Dedifferentiated amniotic fluid mesenchymal stem cell (primary cell): Measurements from ENCODE around the gene RETREG2.
"Not testable (repeated sequence)": the region's sequence is repeated elsewhere in the genome, so short reads cannot be mapped to it uniquely, and the experiment has no call there.

Experiments
- DNase-seq: peaks from one replicate; pipeline ENCODE4 v3.0.0-alpha.2; 2016; ENCODE audit errors: extremely low spot score

Gene RETREG2

DNA sequence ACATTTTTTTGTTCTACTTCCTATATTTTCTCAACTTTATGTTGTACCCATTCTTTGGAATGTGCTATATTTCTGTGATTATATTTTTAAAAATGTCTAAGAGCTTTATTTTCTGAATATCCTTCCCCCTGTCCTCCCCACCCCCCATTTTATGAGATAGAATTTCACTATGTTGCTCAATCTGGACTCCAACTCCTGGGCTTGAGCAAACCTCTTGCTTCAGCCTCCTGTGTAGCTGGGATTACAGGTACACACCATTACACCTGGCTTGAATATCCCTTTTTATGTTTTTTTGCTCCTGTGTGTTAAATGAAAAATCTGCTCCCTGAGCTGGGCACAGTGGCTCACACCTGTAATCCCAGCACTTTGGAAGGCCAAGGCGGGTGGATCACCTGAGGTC lies 19.3 kb downstream of the RETREG2 start:
- no peak for DNase-seq

DNA sequence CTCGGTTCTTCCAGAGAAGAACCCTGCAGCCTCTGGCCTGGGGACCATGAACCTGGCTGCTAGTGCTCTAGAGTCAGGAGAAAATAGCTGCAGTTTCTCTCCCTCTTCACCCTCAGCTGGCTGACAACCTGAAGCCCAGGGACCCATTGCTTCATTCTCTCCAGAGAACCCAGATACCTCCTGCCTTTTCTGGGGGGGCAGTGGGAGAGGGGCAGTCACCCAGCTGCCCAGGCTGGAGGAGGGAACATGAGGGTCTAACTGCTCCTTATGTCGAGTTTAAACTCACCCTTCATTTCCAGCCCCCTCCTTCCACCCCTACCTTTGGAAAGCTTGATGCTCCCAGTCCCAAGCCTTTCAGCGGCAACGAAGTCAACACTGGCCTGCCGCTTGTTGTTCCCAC lies 20.9 kb downstream of the RETREG2 start:
- no peak for DNase-seq

DNA sequence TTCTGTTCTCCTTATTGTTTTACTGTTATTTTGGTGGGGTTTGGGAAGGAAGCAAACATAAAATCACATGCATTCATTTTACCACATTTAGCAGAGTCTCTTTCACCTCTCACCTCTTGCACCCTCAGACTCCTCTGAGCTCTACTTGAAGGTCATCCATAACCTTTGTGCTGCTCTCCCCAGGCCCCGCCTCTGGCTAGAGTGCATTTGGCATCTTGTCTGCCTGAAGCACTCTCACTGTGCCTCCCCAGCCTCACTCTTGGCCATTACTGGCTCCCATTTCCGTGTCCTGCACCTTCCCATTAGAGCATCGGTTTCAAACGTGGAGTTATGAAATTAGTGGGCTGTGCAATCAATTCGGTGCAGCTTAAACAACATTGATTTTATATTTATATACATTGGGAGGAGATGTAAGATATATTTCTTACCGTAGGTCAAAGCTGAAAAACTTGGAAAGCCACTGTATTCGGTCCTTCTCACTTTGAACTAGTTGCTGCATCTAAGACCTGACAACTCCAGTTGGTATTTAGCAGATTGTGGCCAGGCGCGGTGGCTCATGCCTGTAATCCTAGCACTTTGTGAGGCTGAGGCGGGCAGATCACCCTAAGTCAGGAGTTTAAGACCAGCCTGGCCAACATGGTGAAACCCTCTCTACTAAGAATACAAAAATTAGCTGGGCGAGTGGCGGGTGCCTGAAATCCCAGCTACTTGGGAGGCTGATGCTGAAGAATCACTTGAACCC lies 21.6 kb downstream of the RETREG2 start:
- no peak for DNase-seq

DNA sequence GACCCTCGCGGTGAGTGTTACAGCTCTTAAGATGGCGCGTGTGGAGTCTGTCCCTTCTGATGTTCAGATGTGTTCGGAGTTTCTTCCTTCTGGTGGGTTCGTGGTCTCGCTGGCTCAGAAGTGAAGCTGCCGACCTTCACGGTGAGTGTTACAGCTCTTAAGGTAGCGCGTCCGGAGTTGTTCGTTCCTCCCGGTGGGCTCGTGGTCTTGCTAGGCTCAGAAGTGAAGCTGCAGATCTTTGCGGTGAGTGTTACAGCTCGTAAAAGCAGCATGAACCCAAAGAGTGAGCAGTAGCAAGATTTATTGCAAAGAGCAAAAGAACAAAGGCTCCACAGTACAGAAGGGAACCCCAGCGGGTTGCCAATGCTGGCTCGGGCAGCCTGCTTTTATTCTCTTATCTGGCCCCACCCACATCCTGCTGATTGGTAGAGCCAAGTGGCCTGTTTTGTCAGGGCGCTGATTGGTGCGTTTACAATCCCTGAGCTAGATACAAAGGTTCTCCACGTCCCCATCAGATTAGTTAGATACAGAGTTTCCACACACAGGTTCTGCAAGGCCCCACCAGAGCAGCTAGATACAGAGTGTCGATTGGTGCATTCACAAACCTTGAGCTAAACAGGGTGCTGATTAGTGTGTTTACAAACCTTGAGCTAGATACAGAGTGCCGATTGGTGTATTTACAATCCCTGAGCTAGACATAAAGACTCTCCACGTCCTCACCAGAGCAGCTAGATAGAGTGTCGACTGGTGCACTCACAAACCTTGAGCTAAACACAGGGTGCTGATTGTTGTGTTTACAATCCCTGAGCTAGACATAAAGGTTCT lies 22.6 kb downstream of the RETREG2 start:
- not testable (repeated sequence) for DNase-seq

DNA sequence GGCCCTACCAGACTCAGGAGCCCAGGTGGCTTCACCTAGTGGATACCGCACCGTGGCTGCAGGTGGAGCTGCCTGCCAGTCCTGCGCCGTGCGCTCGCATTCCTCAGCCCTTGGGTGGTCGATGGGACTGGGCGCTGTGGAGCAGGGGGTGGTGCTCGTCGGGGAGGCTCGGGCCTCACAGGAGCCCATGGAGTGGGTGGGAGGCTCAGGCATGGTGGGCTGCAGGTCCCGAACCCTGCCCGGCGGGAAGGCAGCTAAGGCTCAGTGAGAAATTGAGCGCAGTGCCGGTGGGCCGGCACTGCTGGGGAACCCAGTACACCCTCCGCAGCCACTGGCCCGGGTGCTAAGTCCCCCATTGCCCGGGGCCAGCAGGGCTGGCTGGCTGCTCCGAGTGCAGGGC lies 23.3 kb downstream of the RETREG2 start:
- DNase-seq: not testable (repeated sequence)

DNA sequence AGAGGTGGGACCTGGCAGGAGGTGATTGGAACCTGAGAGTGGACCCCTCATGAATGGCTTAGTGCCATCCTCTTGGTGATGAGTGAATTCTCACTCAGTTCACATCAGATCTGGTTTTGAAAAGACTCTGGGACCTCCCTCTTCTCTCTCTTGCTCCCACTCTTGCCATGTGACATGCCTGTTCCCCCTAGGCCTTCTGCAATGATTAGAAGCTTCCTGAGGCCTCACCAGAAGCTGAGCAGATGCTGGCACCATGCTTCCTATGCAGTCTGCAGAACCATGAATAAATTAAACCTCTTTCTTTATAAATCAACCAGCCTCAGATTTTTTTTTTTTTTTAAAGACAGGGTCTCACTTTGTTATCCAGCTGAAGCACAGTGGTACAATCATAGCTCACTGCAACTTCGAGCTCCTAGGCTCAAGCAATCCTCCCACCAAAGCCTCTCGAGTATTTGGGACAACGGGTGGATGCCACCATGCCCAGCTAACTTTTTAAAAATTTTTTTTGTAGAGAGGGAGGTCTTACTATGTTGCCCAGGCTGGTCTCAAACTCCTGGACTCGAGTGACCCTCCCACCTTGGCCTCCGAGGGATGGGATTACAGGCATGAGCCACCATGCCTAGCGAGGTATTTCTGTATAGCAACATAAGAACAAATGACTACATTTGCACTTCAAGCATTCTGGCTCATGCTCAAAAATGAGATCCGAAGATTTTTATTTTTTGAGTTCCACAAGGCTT lies 26.5 kb downstream of the RETREG2 start:
- DNase-seq: no peak

DNA sequence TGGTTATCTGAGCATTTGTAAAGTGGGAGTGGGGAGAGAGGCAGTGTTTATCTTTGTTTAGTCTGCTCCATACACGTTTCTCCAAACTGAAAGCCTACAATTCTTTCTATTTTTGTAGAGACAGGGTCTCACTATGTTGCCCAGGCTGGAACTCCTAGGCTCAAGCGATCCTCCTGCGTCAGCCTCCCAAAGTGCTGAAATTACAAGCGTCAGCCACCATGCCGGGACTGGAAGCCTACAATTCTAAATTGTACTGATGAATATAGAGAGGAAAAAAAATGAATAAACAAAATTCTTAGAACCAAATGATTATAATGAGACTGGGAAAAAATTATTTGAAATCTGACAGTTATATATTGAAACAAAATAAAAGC lies 27.1 kb downstream of the RETREG2 start:
- DNase-seq: no peak

DNA sequence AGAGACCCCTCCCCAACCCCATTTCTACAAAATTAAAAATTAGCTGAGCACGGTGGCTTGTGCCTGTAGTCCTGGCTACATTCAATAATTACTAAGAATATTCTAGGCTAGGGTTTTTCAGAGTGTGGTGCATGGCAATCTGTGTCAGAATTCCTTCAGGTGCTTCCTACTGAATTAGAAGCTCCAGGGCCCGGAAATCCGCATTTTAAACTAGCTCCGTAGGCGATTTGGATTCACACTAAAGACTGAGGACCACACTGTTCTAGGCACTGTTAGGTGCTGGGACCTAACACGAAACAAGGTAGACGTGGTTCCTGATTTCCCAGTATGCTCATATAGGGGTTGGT lies 27.9 kb downstream of the RETREG2 start:
- DNase-seq: no peak

DNA sequence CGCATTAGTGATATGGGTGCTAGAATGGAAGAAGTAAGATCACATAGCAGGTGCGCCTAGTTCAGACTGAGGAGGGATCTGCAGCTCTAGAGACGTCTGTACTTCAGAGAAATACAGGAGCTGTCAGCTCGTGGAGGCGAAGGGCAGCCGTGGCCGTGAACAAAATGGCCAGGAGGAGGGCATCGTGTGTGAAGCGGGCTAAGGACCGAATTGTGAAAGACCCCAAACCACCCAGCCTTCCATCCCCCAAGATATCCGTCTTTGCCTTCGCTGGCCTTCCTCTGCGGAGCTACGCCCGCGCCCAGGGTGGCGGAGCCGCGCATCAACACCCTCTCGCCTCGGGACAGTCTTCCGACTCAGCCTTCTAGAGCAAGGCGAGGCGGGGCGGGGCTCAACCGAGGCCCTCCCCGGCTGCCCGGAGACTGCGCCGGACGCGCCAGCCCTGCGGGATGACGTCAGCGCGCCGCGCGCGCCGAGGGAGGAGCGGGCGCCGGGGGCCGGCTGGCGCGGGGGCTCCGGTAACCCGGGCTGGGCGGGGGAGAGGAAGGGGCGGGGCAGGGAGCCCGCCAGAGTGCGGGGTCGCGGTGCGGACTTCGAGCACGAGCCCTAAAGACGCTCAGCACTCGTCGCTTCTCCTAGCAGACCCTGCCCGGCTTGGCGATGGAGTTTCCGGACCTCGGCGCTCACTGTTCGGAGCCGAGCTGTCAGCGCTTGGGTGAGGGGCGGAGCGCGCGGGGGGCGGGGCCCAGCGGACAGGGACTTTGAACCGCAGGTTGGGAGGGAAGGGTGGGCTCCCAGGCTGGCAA lies 28.5 kb downstream of the RETREG2 start, which contains the start of gene ZFAND2B:
ZFAND2B (plus strand) TSS at position 455 of the 806 bp plus-strand sequence; CDS start at position 661, 206 bp downstream.
- DNase-seq: peak; percentile 86

DNA sequence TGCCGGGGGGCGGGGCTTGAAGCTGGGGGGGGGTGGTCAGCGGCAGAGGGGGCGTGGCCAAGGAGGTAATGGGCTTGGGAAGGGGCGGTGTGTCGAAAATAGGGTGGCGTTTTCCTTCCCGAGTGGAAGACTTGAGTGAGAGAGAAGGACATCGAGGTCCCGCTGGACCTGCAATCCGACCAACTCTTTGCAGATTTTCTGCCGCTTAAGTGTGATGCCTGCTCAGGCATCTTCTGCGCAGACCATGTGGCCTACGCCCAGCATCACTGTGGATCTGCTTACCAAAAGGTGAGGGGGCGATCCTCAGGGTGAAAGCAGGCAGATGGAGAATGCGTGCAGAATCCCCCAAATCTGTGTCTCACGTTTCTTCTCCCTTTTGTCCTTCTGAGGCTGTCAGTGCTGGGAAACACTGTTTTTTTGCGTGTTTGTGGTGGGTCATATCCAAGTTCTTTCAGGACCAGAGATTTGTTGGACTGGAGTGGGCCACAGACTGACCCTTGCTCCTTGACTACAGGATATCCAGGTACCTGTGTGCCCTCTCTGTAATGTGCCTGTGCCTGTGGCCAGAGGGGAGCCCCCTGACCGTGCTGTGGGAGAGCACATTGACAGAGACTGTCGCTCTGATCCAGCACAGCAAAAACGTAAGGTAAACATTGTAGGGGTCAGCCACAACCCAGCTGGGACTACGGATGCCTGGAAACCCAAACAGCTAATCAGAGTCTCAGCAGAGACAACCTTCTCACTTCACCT lies 29.2 kb downstream of the RETREG2 start:
- peak; percentile 53 for DNase-seq

DNA sequence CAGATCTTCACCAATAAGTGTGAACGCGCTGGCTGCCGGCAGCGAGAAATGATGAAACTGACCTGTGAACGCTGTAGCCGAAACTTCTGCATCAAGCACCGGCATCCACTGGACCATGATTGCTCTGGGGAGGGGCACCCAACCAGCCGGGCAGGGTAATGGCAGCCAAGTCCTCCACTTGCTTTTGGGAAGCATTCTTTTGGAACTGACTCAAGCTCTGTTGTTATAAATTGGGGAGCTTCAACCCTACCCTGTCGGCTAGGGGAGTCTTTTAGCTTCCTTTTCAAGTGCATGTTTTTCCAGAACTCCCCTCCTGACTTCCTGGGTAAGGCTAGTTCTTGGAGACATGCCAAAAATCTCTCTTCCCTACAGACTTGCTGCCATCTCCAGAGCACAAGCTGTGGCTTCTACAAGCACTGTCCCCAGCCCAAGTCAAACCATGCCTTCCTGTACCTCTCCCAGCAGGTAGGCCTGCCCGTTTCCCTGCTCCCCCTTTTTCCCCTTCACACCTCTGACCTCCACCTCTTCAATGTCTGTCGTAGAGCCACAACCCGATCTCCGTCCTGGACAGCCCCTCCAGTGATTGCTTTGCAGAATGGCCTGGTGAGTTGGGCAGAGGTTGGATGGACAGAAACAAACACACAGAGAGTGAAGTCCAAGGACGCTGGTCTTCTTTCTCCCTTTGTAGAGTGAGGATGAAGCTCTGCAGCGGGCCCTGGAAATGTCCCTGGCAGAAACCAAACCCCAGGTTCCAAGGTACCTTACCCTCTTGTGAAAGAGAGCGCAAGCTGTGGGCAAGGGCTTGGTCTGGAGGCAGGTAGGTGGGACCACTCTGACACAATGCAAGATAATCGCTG lies 30.0 kb downstream of the RETREG2 start:
- DNase-seq: peak; percentile 27

DNA sequence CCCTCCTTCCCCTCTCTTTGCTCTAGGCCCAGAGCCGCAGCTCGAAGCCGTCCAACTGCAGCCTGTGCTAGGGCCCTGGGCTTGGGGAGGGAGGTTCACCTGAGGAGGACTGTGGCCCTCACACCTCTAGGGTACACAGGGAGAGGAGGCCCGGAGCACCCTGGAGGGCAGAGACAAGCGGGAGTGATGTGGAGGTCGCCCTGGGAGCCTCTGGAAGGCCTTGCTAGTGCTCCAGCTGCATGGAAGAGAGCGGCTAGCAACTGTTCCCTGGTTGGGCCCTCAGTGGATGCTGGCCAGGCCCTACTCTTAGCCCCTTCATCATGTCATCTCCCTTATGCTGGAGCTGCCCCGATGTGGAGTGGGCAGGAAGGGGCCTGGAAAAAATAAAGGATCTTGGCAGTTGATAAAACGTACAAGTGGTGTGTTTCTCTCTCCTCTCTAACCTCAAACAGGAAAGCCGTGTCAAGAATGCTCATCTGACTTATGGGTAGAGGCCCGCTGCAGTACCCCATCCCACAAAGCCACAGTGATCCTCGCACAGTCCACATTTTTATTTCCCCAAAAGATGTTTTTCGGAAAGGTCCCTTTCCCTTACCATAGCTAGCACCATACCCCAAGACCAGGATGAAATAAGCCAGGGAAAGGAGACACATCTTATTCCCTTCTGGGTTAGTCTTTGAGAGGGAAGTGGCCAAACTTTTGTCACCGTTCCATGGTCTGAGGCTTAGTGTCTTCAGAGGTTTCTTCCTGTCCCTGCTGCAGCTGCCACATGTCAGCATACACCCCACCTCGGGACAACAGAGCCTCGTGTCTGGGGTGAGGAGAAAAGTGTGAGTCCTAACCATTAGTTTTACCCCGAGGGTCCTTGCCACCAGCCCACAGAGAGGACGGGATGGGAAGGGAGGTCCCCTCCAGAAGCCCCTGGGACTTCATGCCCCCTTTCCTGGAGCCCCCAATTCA lies 31.4 kb downstream of the RETREG2 start:
- no peak for DNase-seq

DNA sequence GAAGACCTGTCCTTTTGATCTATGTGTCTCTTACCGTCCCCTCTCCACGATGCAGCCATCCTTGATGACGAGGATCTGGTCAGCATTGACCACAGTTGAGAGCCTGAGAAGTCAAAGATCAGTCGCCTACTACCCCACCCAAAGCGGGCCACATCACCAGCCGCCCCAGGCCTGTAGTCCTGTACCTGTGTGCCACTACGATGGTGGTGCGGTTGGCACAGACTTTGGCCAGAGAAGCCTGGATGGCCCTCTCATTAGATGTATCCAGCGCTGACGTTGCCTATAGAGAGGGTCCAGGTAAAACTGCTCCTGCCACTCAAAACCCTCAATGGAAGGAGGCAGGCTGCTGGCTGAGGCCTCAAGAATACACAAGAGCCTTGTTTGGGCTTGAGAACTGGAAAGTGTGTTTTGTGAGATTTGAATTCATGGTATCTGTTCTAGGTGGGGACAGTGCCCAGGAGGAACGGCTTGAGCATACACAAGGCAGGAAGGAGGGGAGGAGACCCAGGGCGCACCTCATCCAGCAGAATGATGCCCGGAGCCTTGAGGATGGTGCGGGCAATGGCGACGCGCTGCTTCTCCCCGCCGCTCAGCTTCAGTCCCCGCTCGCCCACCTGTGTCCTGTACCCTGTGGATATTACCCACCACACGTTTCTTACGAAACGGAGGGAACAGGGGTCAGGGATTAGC lies 32.3 kb downstream of the RETREG2 start:
- DNase-seq: no peak

DNA sequence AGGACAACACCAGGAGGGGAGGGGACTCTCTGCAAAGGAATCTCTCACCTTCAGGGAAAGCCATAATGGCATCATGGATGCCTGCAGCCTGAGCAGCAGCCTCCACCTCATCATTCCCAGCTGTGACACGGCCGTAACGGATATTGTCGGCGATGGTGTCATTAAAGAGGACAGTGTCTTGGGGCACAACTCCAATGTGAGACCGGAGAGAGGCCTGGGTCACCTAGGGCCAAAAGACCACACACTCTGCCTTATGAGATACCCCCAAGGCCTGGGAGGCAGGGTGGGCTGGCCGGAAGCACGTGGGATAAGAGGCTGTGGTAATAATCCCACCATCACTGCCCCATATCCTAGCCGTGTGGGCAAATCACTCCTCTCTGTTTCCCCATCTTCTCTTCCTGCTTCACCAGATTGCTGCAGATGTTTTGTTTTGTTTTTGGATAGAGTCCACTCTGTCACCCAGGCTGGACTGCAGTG lies 32.8 kb downstream of the RETREG2 start:
- no peak for DNase-seq

DNA sequence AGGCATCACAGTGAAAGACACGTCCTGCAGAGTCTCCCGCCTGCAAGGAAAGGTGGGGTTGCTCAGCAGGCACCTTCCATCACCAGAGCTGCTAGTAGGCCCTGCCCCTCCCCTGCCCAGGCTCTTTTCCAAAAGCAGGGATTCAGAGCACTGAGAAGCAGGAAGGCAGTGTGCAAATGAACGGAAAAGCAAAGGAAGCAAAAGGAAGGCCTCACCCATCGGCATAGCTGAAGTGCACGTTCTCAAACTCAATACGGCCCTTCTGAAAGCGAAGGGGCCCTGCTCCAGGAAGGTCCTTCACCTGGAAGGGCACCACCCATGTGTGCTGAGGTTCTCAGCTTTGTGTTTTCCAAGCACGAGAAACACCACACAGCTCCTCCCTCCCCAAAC lies 34.9 kb downstream of the RETREG2 start:
- no peak for DNase-seq

DNA sequence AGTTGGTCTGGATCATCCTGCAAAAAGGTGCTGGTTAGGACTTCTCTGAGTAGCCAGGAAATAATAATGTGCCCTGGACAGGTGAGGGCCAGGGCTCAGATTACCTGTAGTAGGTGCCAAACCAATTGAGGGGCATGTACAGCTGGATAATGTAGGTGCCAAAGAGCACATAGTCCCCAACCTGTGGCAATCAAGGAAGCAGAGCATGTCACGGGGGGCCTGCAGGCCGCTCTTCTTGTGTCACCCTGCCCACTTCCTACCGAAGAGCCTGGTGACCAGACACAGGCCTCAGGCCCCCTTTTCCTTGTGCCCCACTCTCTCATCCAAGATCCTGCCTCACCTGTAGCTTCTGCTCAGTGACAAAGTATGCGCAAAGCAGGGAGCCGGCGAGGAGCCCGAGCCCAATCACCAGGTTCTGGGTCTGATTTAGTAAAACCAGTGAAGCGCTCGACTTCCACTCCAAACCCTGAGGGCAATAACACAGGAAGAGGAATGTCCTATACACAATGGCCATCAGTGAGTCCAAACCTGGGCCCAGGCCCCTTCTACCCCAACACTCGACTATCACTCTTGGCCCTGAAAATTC lies 35.5 kb downstream of the RETREG2 start:
- DNase-seq: no peak

DNA sequence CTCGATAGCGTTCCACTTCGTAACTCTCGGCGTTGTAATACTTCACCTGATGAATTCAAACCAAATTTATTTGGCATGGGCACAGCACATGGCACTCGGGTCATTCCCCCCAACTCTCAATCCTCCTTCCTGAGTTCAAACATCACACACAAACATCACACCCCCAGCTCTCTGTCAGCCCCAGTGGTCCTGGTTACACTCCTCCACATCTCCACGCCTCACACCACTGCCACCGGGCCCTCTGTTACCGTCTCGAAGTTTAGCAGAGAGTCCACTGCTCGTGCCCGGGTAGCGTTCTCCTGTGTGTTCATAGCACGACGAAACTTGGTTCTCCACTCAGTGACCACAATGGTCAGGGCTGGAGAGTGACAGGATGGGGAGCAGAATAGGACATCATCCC lies 36.1 kb downstream of the RETREG2 start:
- DNase-seq: no peak

DNA sequence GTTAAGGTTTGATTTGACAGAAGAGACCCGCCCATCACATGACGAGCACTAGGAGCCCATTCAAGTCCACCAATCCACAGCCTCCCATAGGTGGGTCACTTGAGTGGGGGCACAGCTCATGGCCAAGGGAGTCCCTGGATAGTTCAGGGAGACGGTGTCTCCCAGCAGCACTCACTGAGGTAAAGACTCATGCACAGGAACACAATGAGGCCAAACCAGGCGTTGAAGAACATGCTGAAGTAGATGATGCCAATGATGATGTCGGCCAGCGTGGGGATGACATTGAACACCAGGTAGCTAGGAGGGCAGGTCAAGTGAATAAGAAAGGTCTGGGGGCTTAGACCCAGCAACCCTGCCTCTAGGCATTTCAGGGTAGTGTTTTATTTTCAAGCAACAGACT lies 36.7 kb downstream of the RETREG2 start:
- DNase-seq: no peak
